Stimulated activated CD4-positive, alpha-beta T cell treated with anti-CD3 and anti-CD28 coated beads, Interleukin-4, amount 100 ng/mL, for 48 hours (primary cell): ENCODE measurements around the gene GCKR.

ENCODE experiments used
- DNase-seq, 2 donors: peaks; one replicate each; pipeline ENCODE4 v3.0.0-alpha.2; 2020; ENCODE audit warnings: low read depth in 2 of 2

The GCKR gene

GRCh38 chr2:27571681-27572080, 75.0 kb downstream of the GCKR start:
- no peak for DNase-seq

- no peak for DNase-seq
Measured at GRCh38 chr2:27572439-27572838, 75.8 kb downstream of the GCKR start.

DNA sequence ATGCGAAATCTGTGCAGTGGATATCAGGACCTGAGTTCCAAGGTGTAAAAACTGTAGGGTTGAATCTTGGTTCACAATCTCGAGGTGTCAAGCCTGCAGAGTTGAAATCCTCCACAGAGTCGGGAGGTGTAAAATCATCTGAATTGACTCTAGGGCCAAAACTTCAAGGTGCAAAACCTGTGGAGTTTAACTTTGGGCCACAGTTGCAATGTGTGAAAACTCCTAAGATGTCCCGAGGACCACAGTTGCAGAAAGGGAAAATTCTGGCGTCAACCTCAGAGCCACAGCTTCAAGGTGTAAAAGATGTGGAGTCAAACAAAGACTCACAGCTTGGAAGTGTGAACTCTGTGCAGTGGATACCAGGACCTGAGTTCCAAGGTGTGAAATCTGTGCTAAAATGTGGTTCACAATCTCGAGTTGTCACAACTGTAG, 76.4 kb downstream of the GCKR start:
- no peak for DNase-seq
